SKM-1 treated with dmso at 0.1 percent for 144 hours (cell line): Measurements from ENCODE around the gene ZMIZ1.
A peak's percentile ranks its signal among the peaks of the same experiment; 100 is the strongest.
"Not testable (repeated sequence)": the region's sequence is repeated elsewhere in the genome, so short reads cannot be mapped to it uniquely, and the experiment has no call there.

Source experiments
- DNase-seq: peaks from one replicate; lab custom pipeline; 2025; ENCODE audit not compliant: unreplicated experiment; lab: John Stamatoyannopoulos, UW

ZMIZ1 gene

GRCh38 chr10:79279047-79279446 lies 210.3 kb downstream of the ZMIZ1 start:
- DNase-seq, result not testable (repeated sequence)

GRCh38 chr10:79280956-79281355 lies 212.2 kb downstream of the ZMIZ1 start:
- no peak for DNase-seq

GRCh38 chr10:79282388-79282787 lies 213.6 kb downstream of the ZMIZ1 start:
- no peak for DNase-seq

DNA sequence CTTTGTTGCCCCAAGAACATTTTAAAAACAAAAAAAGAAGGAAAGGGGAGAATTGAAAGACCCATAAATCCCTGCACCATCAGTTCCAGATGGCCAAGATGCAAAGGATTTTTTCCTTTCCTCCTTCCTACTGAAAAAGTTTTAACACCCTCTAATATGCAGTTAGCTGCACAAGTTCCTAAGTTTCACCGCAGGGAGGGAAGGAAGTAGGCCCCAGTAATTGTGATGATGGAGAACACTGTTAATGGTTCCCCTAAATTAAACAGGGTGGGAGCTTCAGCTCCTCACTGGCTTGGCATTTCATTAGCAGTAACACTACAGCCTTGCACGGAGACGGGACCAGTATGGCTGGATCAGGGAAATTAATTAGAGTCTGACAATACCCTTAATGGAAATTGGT lies 214.8 kb downstream of the ZMIZ1 start:
- no peak for DNase-seq

DNA sequence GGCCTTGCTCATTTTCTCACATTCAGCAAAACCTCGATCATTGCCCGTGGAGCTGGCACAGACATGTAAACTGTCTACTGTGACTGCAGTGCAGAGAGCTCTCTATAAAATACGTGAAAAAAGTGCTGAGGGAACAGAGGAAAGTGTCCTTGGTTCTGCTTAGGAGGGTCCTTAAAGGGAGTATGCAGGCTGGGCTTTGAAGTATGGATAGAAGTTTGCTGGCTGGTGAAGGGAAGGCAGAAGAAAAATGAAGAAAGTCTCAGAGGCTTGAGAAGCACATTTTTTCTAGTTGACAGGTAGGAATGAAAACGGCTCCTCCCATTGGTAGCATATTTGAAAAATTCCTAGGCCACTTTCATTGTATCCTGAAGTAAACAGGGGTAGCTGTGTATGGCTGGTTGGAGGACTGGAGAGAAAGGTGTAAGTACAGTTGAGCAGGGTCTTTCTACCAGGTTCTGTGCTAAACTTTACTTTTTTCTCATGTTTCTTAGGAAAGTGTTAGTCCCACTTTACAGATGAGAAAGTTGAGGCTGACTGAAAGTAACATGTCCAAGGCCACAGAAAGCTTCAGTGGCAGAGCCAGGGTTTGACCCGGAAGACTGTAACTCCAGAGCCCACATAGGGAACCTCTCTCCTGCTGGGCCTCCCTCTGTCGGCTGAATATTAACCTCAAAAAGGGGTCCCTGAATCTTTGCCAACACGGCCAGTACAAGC lies 215.5 kb downstream of the ZMIZ1 start:
- DNase-seq, result no peak

DNA sequence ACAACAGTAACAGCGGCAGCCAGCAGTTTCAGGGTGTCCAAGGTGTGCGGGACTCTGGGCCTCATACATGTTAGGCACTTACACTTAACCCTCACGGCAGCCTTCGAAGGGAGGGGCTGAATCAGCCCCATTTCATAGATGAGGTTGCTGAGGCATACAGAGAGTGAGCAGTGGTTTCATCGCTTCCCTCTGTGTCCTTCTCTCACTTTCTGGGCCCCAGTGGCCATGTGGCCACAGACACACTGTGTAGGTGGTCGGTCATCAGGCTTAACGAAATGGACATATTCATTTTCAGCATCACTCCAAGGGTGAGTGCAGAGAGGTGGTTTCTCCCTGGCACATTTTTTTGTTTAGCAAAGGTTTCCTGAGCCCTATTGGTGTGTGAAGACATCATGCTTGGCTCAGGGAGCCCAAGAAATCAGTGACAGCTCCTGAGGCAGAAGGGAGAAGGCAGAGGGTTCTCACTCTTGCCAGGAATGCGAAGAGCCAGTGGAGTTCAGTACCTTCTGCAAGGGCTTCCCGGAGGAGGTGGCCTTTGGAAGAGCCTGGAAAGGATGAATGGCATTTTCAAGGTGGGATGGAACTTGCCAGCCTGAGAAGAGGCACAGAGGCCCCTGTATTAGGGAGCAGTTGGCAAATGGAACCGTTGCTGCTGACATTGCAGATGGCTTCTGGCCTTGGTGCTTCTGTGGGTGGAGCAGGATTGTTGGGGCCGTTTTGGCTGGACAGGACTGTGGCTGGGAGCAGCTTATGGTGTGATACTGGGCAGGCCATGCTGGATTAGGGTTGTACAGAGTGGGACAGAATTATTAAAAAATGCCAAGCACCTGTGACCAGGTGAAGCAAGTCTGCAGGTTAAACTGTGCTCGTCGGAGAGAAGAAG lies 216.8 kb downstream of the ZMIZ1 start:
- DNase-seq, result no peak

GRCh38 chr10:79286318-79286951 lies 217.7 kb downstream of the ZMIZ1 start:
- peak; percentile 96 for DNase-seq

DNA sequence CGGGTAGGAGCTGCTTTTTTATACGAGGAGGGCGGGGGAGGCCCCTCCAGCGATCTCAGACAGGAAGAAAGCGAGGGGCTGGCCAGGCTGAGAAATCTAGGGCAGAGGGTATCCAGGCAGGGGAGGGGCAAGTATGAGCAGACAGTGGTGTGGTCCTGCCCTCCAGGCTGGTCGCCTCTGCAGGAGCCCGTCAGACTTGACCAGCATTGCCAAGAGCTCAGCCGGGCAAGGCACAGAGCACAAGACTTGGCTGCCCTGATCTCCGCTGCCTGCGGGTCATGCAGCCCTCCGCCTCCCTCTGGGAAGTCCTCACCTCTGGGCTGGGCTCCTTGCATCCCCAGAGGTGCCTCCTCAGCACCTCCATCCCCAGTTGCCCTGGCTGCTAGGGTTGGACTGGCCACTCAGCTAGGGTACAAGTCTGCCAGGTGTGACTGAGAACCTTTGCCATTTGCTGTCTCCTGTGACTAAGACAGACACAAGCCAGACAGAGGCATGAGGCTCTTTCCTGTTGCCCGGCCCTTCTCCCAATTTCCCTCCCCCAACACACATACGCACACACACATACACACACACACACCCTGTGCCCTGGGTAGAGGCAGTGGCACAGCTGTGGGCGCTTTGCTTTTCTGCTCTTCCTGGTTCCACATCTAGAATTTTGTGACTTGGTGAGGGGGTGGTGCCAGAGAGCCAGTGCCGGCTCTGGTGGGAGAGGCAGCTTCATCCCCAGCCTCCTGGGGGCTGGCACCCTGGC lies 219.4 kb downstream of the ZMIZ1 start:
- DNase-seq, result no peak

- no peak for DNase-seq
These were observed 221.0 kb downstream of the ZMIZ1 start for GRCh38 chr10:79289801-79290200.

DNA sequence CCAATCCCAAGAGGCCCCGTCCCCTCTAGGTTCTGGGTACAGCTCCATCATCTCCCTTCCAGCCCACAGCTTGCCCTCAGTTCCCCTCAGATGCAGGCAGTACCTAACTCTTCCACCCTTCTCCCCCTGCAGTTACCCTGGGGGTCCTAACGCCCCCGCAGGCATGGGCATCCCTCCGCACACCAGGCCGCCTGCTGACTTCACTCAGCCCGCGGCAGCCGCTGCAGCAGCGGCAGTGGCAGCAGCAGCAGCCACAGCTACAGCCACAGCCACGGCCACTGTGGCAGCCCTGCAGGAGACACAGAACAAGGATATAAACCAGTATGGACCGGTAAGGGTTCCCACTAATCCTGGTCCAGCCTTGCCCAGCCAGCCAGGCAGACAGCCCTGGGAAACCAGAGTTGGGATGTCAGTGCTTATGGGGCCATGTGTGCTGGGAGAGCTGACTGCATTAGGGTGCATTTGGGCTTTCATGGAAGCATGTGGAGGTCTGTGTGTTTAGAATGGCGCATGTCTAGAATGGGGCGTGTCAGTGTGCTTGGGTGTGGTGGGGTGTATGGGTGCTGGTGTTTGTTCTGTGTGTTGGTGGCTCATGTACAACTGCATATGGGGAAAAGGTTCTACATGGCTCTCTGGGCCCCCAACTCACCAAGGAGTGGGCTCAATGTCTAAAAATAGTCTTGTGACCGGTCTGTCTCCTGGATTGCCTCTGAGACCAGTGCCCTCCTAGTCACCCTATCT lies 223.4 kb downstream of the ZMIZ1 start:
- no peak for DNase-seq

- DNase-seq, result no peak
These were observed 224.4 kb downstream of the ZMIZ1 start for GRCh38 chr10:79292891-79293746.

DNA sequence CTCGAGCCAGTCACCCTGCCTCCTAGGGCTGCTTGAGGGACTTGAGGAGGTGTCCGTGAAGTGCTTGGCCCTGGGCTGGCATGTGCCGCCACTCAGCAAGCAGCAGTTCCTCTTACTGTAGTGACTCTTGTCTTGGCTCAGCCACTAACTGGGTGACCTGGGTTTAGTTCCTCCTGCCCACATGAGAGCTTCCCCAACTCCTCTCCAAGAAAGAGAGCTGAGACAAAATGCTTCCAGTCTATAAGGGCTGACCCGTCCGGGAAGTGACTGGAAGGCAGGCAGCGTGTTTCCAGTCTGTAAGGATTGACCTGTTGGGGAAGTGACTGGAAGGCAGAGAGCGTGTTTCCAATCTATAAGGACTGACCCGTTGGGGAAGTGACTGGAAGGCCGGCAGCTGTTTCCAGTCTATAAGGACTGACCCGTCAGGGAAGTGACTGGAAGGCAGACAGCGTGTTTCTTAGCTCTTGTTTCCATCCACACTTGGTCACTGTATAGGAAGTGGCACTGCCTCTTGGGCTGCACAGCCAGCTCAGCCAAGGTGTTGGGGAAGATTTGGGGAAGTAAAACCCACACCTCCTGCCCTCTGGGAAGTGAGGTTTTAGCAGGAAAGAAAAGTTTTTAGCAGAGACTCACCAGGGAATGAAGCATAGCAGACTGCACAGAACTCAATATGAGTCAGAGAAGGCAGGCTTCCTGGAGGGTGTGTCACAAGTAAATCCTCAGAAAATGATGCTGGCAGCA lies 225.2 kb downstream of the ZMIZ1 start:
- DNase-seq, result peak; percentile 90

GRCh38 chr10:79295563-79295962 lies 226.8 kb downstream of the ZMIZ1 start:
- peak; percentile 47 for DNase-seq

GRCh38 chr10:79296431-79296830 lies 227.7 kb downstream of the ZMIZ1 start:
- DNase-seq, result no peak

- no peak for DNase-seq
These were observed 229.9 kb downstream of the ZMIZ1 start for GRCh38 chr10:79298403-79299244.

DNA sequence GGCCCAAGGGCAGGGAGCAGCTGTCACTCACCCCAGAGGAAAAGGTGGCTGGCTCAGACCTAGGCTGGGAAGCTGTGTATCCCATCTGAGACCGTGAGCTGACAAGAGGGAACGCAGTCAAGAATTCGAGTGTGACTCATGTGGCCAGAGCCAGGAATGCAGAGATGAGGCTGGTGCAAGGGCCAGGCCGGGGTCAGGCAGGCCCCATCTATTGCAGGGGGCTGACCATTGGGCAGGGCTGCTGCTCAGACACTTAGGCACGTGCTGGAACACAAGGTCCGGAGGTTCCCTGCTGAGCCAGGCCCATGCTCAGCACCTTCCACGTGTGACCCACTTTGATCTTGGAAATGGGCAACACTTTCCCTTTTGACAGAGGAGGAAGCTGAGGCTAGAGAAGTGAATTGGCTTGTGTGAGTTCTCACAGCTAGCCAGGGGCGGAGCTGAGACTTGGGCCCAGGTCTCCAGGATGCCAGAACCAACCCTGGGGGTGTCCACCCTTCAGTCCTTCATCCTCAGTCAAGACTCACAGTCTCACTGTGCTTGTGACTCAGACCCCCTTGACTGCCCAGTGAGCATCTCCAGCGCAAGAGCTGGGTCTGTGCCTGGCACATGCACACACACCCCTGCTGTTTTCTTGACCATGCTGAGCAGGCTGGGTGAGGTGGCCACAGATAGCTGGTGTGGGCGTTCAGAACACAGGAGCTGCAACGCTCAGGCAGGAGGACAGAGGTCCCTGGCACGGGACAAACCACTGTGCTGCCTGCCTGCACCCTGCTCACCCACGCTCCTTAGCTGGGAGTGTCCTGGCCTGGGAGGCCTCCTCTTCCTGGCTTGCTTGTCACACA lies 230.9 kb downstream of the ZMIZ1 start:
- no peak for DNase-seq

DNA sequence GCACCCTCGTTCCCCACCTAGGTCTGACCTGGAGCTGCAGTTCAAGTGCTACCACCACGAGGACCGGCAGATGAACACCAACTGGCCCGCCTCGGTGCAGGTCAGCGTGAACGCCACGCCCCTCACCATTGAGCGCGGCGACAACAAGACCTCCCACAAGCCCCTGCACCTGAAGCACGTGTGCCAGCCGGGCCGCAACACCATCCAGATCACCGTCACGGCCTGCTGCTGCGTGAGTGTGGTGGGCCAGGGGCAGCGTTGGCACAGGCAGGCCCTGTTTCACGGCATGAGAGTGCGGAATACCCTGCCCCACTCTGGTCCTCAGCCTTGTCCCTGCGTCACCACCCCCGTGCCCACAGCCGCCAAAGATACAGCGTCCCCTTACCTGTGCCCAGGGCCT lies 231.9 kb downstream of the ZMIZ1 start:
- DNase-seq, result no peak
